ENCODE results near the gene PDSS2. TPM values are rescaled to one million over a fixed set of nuclear protein-coding genes. Genes with fewer than 3 reads are reported as not detected.

PDSS2 gene
- polyA plus RNA-seq, 1 of the 3 experiments (the other 2 are of a cell fraction), result 5.6 TPM

DNA sequence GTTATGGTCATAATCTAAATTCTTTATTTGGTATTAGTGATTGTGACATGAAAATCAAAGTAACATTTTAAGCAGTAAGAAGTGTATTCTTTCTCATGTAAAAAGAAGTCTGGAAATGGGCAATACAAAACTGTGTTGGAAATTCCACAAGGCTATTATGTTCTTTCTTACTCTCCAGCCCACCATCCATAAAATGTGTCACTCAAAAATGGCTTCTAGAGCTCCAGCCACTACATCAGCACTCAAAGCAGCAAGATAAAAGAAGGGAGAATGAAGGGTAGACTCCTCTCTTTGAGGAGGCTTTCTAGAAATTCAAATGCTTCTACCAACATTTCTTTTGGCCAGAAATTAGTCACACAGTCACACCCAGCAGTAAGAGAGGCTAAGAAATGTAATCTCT lies 18.4 kb downstream of the PDSS2 start:
- peaks cover 15% of the 10 kb centered on the region for H3F3A ChIP-seq (replicated peaks; ENCODE audit: insufficient read depth)
- TF ChIP-seq, protein P1, sequence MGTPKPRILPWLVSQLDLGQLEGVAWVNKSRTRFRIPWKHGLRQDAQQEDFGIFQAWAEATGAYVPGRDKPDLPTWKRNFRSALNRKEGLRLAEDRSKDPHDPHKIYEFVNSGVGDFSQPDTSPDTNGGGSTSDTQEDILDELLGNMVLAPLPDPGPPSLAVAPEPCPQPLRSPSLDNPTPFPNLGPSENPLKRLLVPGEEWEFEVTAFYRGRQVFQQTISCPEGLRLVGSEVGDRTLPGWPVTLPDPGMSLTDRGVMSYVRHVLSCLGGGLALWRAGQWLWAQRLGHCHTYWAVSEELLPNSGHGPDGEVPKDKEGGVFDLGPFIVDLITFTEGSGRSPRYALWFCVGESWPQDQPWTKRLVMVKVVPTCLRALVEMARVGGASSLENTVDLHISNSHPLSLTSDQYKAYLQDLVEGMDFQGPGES (IDR thresholded peaks at IDR 0.05; ENCODE audit: low read depth, low read length), result no peak
- TF ChIP-seq SMC3 (IDR thresholded peaks at IDR 0.05; ENCODE audit: low read depth, low read length) (no peak), TEAD4 (IDR thresholded peaks at IDR 0.05; ENCODE audit: borderline replicate concordance, insufficient read depth) (no peak)
- H3K9ac ChIP-seq, result no peak overlapping the region
- DNase-seq, result no peak
- H3K4me1 ChIP-seq (ENCODE audit: control insufficient read depth in 1 of 2, insufficient read depth in 2 of 2, low read depth in 1 of 2, low read length in 1 of 2), result peaks cover 0 to 8% of the 10 kb centered on the region in 2 experiments; a peak in 1 of 4 replicates
- POLR2A ChIA-PET, result no interaction called here
- no peak overlapping the region for H3K4me3 ChIP-seq (ENCODE audit: low read depth in 2 of 2, low read length in 1 of 2)
- H3K4me2 ChIP-seq, result no peak overlapping the region
- no peaks in the 10 kb centered on the region for H3K36me3 ChIP-seq (replicated peaks in 1 of 2; ENCODE audit: control insufficient read depth in 1 of 2, insufficient read depth in 2 of 2, low read length in 1 of 2)
- H3K9me3 ChIP-seq, result no peaks in the 10 kb centered on the region
- no peak overlapping the region for H2AFZ ChIP-seq (ENCODE audit: low read depth)
- H3K9me2 ChIP-seq, result no peaks in the 10 kb centered on the region
- CTCF ChIA-PET, result no interaction called here
- H3K27ac ChIP-seq (ENCODE audit: low read depth in 2 of 2, low read length in 1 of 2), result no peak overlapping the region
- no peaks in the 10 kb centered on the region for H4K20me1 ChIP-seq (ENCODE audit: insufficient read depth)
- H3K27me3 ChIP-seq (ENCODE audit: insufficient read depth), result no peaks in the 10 kb centered on the region
- peaks cover 3% of the 10 kb centered on the region; the same call in 1 of the 2 replicates for H3K79me2 ChIP-seq (ENCODE audit: insufficient read depth)

DNA sequence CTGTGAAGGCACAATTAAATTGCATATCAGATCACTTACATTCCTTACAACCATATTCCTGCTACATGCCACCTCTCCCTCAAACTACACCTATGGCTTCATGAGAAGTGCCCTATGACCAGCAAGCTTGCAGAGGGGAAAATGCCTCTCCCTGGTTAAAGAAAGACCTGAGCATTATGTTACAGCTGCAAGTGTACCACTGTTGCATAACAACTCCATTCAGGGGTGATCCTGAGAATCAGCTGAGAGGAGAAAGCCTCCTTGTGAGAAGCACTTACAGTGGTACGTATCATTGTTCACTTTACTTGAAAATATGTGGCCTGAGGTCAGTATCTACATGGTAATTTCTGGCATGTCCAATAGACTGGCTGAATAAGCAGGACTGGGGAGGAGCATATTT lies 20.0 kb downstream of the PDSS2 start:
- Histone ChIP-seq H3F3A (replicated peaks; ENCODE audit: insufficient read depth) (peaks cover 12% of the 10 kb centered on the region), H3K4me1 (ENCODE audit: control insufficient read depth in 1 of 2, insufficient read depth in 2 of 2, low read depth in 1 of 2, low read length in 1 of 2) (peaks cover 0 to 13% of the 10 kb centered on the region in 2 experiments; a peak in 1 of 4 replicates), H3K79me2 (ENCODE audit: insufficient read depth) (peaks cover 9% of the 10 kb centered on the region; the same call in 1 of the 2 replicates), H3K27me3 (ENCODE audit: insufficient read depth) (no peaks in the 10 kb centered on the region), H3K4me2 (no peak overlapping the region), H4K20me1 (ENCODE audit: insufficient read depth) (no peaks in the 10 kb centered on the region), H3K27ac (ENCODE audit: low read depth in 2 of 2, low read length in 1 of 2) (no peak overlapping the region), H3K36me3 (replicated peaks in 1 of 2; ENCODE audit: control insufficient read depth in 1 of 2, insufficient read depth in 2 of 2, low read length in 1 of 2) (no peaks in the 10 kb centered on the region), H3K9me2 (no peaks in the 10 kb centered on the region), H3K9me3 (no peaks in the 10 kb centered on the region), H3K4me3 (ENCODE audit: low read depth in 2 of 2, low read length in 1 of 2) (no peak overlapping the region), H2AFZ (ENCODE audit: low read depth) (no peak overlapping the region), H3K9ac (no peak overlapping the region)
- POLR2A ChIA-PET, result no interaction called here
- DNase-seq, result no peak
- TF ChIP-seq JUND (IDR thresholded peaks at IDR 0.05) (no peak), SMC3 (IDR thresholded peaks at IDR 0.05; ENCODE audit: low read depth, low read length) (no peak), ELF1 (IDR thresholded peaks at IDR 0.05) (no peak), TEAD4 (IDR thresholded peaks at IDR 0.05; ENCODE audit: borderline replicate concordance, insufficient read depth) (no peak), NRF1 (IDR thresholded peaks at IDR 0.05; ENCODE audit: low read depth, low read length) (no peak), SIN3A (IDR thresholded peaks at IDR 0.05; ENCODE audit: borderline replicate concordance, low read depth, low read length) (no peak)
- TF ChIP-seq, protein P2, sequence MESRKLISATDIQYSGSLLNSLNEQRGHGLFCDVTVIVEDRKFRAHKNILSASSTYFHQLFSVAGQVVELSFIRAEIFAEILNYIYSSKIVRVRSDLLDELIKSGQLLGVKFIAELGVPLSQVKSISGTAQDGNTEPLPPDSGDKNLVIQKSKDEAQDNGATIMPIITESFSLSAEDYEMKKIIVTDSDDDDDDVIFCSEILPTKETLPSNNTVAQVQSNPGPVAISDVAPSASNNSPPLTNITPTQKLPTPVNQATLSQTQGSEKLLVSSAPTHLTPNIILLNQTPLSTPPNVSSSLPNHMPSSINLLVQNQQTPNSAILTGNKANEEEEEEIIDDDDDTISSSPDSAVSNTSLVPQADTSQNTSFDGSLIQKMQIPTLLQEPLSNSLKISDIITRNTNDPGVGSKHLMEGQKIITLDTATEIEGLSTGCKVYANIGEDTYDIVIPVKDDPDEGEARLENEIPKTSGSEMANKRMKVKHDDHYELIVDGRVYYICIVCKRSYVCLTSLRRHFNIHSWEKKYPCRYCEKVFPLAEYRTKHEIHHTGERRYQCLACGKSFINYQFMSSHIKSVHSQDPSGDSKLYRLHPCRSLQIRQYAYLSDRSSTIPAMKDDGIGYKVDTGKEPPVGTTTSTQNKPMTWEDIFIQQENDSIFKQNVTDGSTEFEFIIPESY (IDR thresholded peaks at IDR 0.05; ENCODE audit: borderline replicate concordance, low read depth), result no peak
- TF ChIP-seq, protein P3, sequence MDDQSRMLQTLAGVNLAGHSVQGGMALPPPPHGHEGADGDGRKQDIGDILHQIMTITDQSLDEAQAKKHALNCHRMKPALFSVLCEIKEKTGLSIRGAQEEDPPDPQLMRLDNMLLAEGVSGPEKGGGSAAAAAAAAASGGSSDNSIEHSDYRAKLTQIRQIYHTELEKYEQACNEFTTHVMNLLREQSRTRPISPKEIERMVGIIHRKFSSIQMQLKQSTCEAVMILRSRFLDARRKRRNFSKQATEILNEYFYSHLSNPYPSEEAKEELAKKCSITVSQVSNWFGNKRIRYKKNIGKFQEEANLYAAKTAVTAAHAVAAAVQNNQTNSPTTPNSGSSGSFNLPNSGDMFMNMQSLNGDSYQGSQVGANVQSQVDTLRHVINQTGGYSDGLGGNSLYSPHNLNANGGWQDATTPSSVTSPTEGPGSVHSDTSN (IDR thresholded peaks at IDR 0.05), result no peak
- TF ChIP-seq, protein P1 (IDR thresholded peaks at IDR 0.05; ENCODE audit: low read depth, low read length), result no peak
- CTCF ChIA-PET, result interaction anchor here (1.2 to 1.7 kb wide), 2 partner anchors 23 to 121 kb away, joined by 3 to 6 read pairs; no protein-coding TSS in a partner anchor
- 0% methylated on average over 1 of the region's 1 CpG for WGBS (ENCODE audit: low lambda C conversion rate)
